ENCODE measurements around the gene MTARC2. TPM values are rescaled to one million over a fixed set of nuclear protein-coding genes. Genes with fewer than 3 reads are reported as not detected.

The MTARC2 gene
- total RNA-seq, 6 experiments from 2014 or later: 3.2 to 5.2 (median 3.8) TPM

DNA sequence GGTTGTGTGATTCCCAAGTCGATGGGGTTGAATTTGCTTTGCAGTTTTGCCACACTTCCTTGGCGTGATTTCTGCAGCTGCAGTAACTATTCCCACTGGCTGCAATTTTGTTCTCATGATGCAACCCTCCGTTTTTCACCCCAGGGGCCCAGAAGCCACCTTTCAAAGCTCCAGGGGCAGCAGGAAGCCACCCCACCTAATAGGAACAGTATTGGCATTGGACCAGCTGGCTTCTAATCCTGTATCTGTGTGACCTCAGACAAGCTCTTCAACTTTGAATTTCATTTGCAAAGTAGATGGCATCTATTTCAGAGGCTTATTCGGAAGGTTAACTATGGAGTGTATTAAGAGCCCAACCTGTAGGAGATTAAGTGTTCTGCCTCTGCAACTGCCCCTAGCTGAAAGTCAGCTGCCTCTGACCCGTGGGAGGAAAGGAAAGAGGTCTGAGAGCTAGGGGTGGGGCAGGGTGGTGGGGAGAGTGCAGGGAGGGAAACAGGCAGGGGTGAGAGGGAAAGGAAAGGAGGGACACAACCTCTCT is 45.3 kb upstream of the MTARC2 start:
- H3K9me3 Mint-ChIP-seq: no peaks in the 10 kb centered on the region
- H3K27ac Mint-ChIP-seq: no peak overlapping the region
- TF ChIP-seq, protein P1, sequence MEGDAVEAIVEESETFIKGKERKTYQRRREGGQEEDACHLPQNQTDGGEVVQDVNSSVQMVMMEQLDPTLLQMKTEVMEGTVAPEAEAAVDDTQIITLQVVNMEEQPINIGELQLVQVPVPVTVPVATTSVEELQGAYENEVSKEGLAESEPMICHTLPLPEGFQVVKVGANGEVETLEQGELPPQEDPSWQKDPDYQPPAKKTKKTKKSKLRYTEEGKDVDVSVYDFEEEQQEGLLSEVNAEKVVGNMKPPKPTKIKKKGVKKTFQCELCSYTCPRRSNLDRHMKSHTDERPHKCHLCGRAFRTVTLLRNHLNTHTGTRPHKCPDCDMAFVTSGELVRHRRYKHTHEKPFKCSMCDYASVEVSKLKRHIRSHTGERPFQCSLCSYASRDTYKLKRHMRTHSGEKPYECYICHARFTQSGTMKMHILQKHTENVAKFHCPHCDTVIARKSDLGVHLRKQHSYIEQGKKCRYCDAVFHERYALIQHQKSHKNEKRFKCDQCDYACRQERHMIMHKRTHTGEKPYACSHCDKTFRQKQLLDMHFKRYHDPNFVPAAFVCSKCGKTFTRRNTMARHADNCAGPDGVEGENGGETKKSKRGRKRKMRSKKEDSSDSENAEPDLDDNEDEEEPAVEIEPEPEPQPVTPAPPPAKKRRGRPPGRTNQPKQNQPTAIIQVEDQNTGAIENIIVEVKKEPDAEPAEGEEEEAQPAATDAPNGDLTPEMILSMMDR (IDR thresholded peaks at IDR 0.05): no peak
- H3K4me3 Mint-ChIP-seq: no peak overlapping the region
- peaks cover 9% of the 10 kb centered on the region for H3K27me3 Mint-ChIP-seq (ENCODE audit: insufficient read depth)
- DNase-seq: no peak
- no peaks in the 10 kb centered on the region for H3K36me3 Mint-ChIP-seq (ENCODE audit: low read depth)
- peaks cover 6% of the 10 kb centered on the region; the same call in 1 of the 2 replicates for H3K4me1 Mint-ChIP-seq (ENCODE audit: low read depth)

DNA sequence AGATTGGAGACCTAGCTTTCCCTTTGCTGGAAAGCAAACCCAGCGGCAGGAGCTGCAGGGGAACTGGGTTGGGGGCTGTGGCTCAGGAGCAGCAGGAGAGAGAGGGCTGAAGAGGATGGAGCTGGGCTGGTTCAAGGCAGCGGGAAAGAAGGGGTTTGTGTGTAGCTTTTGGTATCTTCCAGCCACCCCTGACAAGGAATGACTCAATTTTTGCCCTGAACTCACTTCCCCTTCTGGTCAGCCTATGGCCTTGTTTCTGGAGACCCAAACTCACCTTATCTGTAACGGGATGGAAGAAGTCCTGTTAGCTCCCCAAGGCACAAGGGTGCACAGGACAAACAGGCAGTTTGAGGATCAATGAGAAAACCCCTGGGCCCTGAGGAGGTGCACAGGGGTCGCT is 44.8 kb upstream of the MTARC2 start:
- H3K27ac Mint-ChIP-seq: no peak overlapping the region
- no peaks in the 10 kb centered on the region for H3K36me3 Mint-ChIP-seq (ENCODE audit: low read depth)
- DNase-seq: no peak
- TF ChIP-seq, protein P1 (IDR thresholded peaks at IDR 0.05): no peak
- peaks cover 6% of the 10 kb centered on the region; the same call in 1 of the 2 replicates for H3K4me1 Mint-ChIP-seq (ENCODE audit: low read depth)
- H3K27me3 Mint-ChIP-seq (ENCODE audit: insufficient read depth): peaks cover 11% of the 10 kb centered on the region
- no peaks in the 10 kb centered on the region for H3K9me3 Mint-ChIP-seq
- no peak overlapping the region for H3K4me3 Mint-ChIP-seq

DNA sequence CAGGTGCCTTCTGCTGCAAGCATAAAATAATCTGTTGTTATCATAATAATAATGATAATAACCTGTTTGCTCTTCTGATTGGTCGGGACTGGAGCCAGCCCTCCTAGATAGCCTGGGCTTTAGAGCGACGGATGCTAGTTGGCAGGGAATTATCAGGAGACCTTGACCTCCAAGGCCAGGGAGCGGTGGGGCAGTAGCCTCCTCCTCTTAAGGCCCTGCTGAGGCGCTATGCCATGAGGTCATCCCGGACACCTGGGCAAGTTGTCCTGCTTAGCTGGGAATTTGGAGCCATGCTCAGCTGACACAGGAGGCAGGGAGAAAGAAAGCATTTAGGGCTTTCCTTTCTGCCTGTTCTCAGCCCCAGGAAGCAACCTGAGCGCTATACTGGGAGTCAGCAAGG is 42.3 kb upstream of the MTARC2 start:
- DNase-seq: no peak
- Mint-ChIP-seq H3K4me3 (no peak overlapping the region), H3K27me3 (ENCODE audit: insufficient read depth) (peaks cover 17% of the 10 kb centered on the region), H3K36me3 (ENCODE audit: low read depth) (no peaks in the 10 kb centered on the region), H3K27ac (no peak overlapping the region), H3K4me1 (ENCODE audit: low read depth) (peaks cover 6% of the 10 kb centered on the region; the same call in 1 of the 2 replicates), H3K9me3 (no peaks in the 10 kb centered on the region)
- TF ChIP-seq, protein P1 (IDR thresholded peaks at IDR 0.05): no peak

DNA sequence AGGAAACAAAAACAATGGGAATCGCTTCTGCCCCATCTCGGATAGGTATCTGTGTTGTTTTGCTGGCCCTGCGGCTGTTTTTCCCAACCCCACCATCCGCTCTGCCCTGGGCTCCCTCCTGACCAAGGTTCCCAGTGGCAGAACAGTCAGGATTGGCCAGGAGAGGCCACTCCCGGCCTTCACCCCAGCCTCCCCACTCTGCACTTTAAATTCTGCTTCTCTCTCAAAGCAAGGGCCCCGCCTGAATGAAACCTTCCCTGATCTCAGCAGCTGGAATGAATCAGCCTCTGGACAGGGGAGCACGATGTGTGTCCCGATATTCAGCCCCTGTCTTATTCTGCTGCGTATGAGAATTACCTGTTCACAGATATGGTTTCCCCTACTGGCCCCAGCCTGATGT is 41.6 kb upstream of the MTARC2 start:
- no peak overlapping the region for H3K27ac Mint-ChIP-seq
- DNase-seq: no peak
- no peaks in the 10 kb centered on the region for H3K9me3 Mint-ChIP-seq
- H3K4me1 Mint-ChIP-seq (ENCODE audit: low read depth): peaks cover 6% of the 10 kb centered on the region; the same call in 1 of the 2 replicates
- no peaks in the 10 kb centered on the region for H3K36me3 Mint-ChIP-seq (ENCODE audit: low read depth)
- no peak overlapping the region for H3K4me3 Mint-ChIP-seq
- peaks cover 17% of the 10 kb centered on the region for H3K27me3 Mint-ChIP-seq (ENCODE audit: insufficient read depth)
- TF ChIP-seq, protein P1 (IDR thresholded peaks at IDR 0.05): no peak

DNA sequence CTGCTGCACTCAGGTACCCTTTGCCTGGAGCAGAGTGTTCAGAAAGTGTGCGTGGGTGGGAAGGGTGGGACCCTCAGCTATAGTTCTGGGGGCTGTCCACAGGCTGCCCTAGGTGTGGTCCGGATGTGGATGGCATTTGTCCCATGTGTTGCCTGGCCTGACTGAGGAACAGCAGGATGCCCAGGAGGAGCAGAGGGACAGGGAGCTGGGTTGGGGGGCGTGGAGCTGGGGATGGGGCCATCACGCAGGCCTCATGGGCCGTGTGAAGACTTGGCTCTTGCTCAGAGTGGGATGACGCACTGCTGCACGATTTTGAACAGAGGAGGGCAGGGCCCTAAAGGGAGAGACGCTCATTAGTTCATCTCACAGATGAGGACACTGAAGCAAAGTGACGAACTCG is 41.0 kb upstream of the MTARC2 start:
- TF ChIP-seq, protein P1 (IDR thresholded peaks at IDR 0.05): no peak

More for the DNA sequence above, 41.0 kb upstream of the MTARC2 start:
- no peaks in the 10 kb centered on the region for H3K36me3 Mint-ChIP-seq (ENCODE audit: low read depth)
- H3K27me3 Mint-ChIP-seq (ENCODE audit: insufficient read depth): peaks cover 17% of the 10 kb centered on the region
- no peaks in the 10 kb centered on the region for H3K9me3 Mint-ChIP-seq
- DNase-seq: no peak
- no peak overlapping the region for H3K4me3 Mint-ChIP-seq
- no peak overlapping the region for H3K27ac Mint-ChIP-seq
- peaks cover 3% of the 10 kb centered on the region; the same call in 1 of the 2 replicates for H3K4me1 Mint-ChIP-seq (ENCODE audit: low read depth)
